ENCODE results near the gene COL27A1. TPM values are rescaled to one million over a fixed set of nuclear protein-coding genes. Genes with fewer than 3 reads are reported as not detected.

The COL27A1 gene
- total RNA-seq, 1 donor from 2014 or later: 3.9 TPM

- Mint-ChIP-seq H3K4me1 (ENCODE audit: low read depth, unreplicated experiment) (peaks cover 2% of the 10 kb centered on the region), H3K9me3 (ENCODE audit: unreplicated experiment) (no peaks in the 10 kb centered on the region), H3K27ac (ENCODE audit: unreplicated experiment) (no peak overlapping the region), H3K36me3 (ENCODE audit: unreplicated experiment) (no peaks in the 10 kb centered on the region), H3K4me3 (ENCODE audit: unreplicated experiment) (no peak overlapping the region), H3K27me3 (ENCODE audit: unreplicated experiment) (peaks cover 7% of the 10 kb centered on the region)
- DNase-seq: no peak
- TF ChIP-seq CTCF (IDR thresholded peaks at IDR 0.05; ENCODE audit: partially characterized antibody, unreplicated experiment): no peak
Observed at GRCh38 chr9:114169029-114169951, 14.0 kb downstream of the COL27A1 start.

- Mint-ChIP-seq H3K4me3 (ENCODE audit: unreplicated experiment) (no peak overlapping the region), H3K27ac (ENCODE audit: unreplicated experiment) (no peak overlapping the region), H3K27me3 (ENCODE audit: unreplicated experiment) (peaks cover 7% of the 10 kb centered on the region), H3K9me3 (ENCODE audit: unreplicated experiment) (no peaks in the 10 kb centered on the region), H3K36me3 (ENCODE audit: unreplicated experiment) (no peaks in the 10 kb centered on the region), H3K4me1 (ENCODE audit: low read depth, unreplicated experiment) (peaks cover 2% of the 10 kb centered on the region)
- no peak for DNase-seq
- no peak for TF ChIP-seq CTCF (IDR thresholded peaks at IDR 0.05; ENCODE audit: partially characterized antibody, unreplicated experiment)
Observed at GRCh38 chr9:114169952-114170770, 14.8 kb downstream of the COL27A1 start.

- Mint-ChIP-seq H3K27me3 (ENCODE audit: unreplicated experiment) (peaks cover 7% of the 10 kb centered on the region), H3K4me1 (ENCODE audit: low read depth, unreplicated experiment) (peaks cover 2% of the 10 kb centered on the region), H3K36me3 (ENCODE audit: unreplicated experiment) (no peaks in the 10 kb centered on the region), H3K4me3 (ENCODE audit: unreplicated experiment) (no peak overlapping the region), H3K9me3 (ENCODE audit: unreplicated experiment) (no peaks in the 10 kb centered on the region), H3K27ac (ENCODE audit: unreplicated experiment) (no peak overlapping the region)
- no peak for DNase-seq
- TF ChIP-seq CTCF (IDR thresholded peaks at IDR 0.05; ENCODE audit: partially characterized antibody, unreplicated experiment): no peak
Observed at GRCh38 chr9:114170771-114171461, 15.6 kb downstream of the COL27A1 start.

- no peak for TF ChIP-seq CTCF (IDR thresholded peaks at IDR 0.05; ENCODE audit: partially characterized antibody, unreplicated experiment)
Observed at GRCh38 chr9:114171500-114171899, 16.2 kb downstream of the COL27A1 start.

More at GRCh38 chr9:114171500-114171899, 16.2 kb downstream of the COL27A1 start:
- no peak overlapping the region for H3K27ac Mint-ChIP-seq (ENCODE audit: unreplicated experiment)
- H3K4me3 Mint-ChIP-seq (ENCODE audit: unreplicated experiment): no peak overlapping the region
- peaks cover 7% of the 10 kb centered on the region for H3K27me3 Mint-ChIP-seq (ENCODE audit: unreplicated experiment)
- H3K9me3 Mint-ChIP-seq (ENCODE audit: unreplicated experiment): no peaks in the 10 kb centered on the region
- H3K4me1 Mint-ChIP-seq (ENCODE audit: low read depth, unreplicated experiment): peaks cover 2% of the 10 kb centered on the region
- H3K36me3 Mint-ChIP-seq (ENCODE audit: unreplicated experiment): no peaks in the 10 kb centered on the region
- no peak for DNase-seq
